GM19455 (cell line): Measurements from ENCODE around the gene COIL.
"Not testable (repeated sequence)": the region's sequence is repeated elsewhere in the genome, so short reads cannot be mapped to it uniquely, and the experiment has no call there.

ENCODE experiments used
- ATAC-seq: cut with Tn5 transposase; IDR thresholded peaks from one replicate; pipeline ENCODE4 v1.9.1; 2021; ENCODE audit not compliant: unreplicated experiment

Gene COIL

GRCh38 chr17:56979091-56979480 is 18.2 kb upstream of the COIL start:
- ATAC-seq, result no peak

GRCh38 chr17:56978441-56979090 is 17.7 kb upstream of the COIL start:
- ATAC-seq, result peak; percentile 41

- peak; percentile 68 for ATAC-seq
These were observed 17.0 kb upstream of the COIL start, which contains the start of gene SCPEP1 for GRCh38 chr17:56977673-56978395. Gene SCPEP1, plus strand, starts transcription at chr17:56978131. Its CDS starts 29 bp downstream, at chr17:56978160.

GRCh38 chr17:56976941-56977608 is 16.2 kb upstream of the COIL start:
- no peak for ATAC-seq

GRCh38 chr17:56975656-56976055 is 14.8 kb upstream of the COIL start:
- no peak for ATAC-seq

- ATAC-seq, result no peak
These were observed 13.2 kb upstream of the COIL start for GRCh38 chr17:56974055-56974454.

- ATAC-seq, result no peak
These were observed 12.7 kb upstream of the COIL start for GRCh38 chr17:56973520-56973919.

- no peak for ATAC-seq
These were observed 11.4 kb upstream of the COIL start for GRCh38 chr17:56972111-56972730.

- no peak for ATAC-seq
These were observed 10.1 kb upstream of the COIL start for GRCh38 chr17:56970974-56971373.

GRCh38 chr17:56966338-56966737 is 5.5 kb upstream of the COIL start:
- no peak for ATAC-seq

GRCh38 chr17:56965681-56966080 is 4.8 kb upstream of the COIL start:
- ATAC-seq, result not testable (repeated sequence)

GRCh38 chr17:56965241-56965640 is 4.4 kb upstream of the COIL start:
- ATAC-seq, result not testable (repeated sequence)

GRCh38 chr17:56956992-56957391 is 3.9 kb downstream of the COIL start:
- no peak for ATAC-seq

GRCh38 chr17:56949595-56949994 is 11.3 kb downstream of the COIL start:
- ATAC-seq, result no peak

- ATAC-seq, result no peak
These were observed 12.4 kb downstream of the COIL start for GRCh38 chr17:56948491-56948890.

GRCh38 chr17:56947741-56948140 is 13.1 kb downstream of the COIL start:
- no peak for ATAC-seq

- ATAC-seq, result no peak
These were observed 14.8 kb downstream of the COIL start for GRCh38 chr17:56945938-56946505.

- ATAC-seq, result no peak
These were observed 17.2 kb downstream of the COIL start for GRCh38 chr17:56943505-56944125.

GRCh38 chr17:56939869-56940484 is 20.9 kb downstream of the COIL start:
- no peak for ATAC-seq

GRCh38 chr17:56938206-56938605 is 22.6 kb downstream of the COIL start:
- not testable (repeated sequence) for ATAC-seq
